B cell (primary cell): ENCODE measurements around the gene ZNF212. TPM values are rescaled to one million over a fixed set of nuclear protein-coding genes. Genes with fewer than 3 reads are reported as not detected.

Experiments
- ATAC-seq: fragments of 200-7000 bp; cut with Tn5 transposase; one replicate; pipeline ENCODE4 v1.10.0; 2021; ENCODE audit warnings: low read depth, mild to moderate bottlenecking, moderate number of reproducible peaks, moderate library complexity
- CTCF ChIA-PET: fragments of 350-600 bp; sonication (Branson Sonifier 250); formaldehyde crosslinking; loops from one replicate; lab custom pipeline; 2021; ENCODE audit warnings: antibody characterized with exemption, inconsistent platforms; lab: Charles Lee
- POLR2A ChIA-PET: fragments of 350-600 bp; sonication (Branson Sonifier 250); formaldehyde crosslinking; loops from one replicate; lab custom pipeline; 2021; ENCODE audit warnings: antibody characterized with exemption; lab: Charles Lee
- DNase-seq: peaks from one replicate; pipeline ENCODE4 v3.0.0; 2013
- H2AFZ ChIP-seq: 2 replicates; pipeline ENCODE4 v1.6.1; 2012; ENCODE audit warnings: mild to moderate bottlenecking, low read depth, low read length; ENCODE audit not compliant: insufficient read depth, poor library complexity, severe bottlenecking
- H3K27ac ChIP-seq, 2 donors: 1 replicate in 1 of 2; 2 replicates in 1 of 2; pipeline ENCODE4 v1.5.1; 2012 to 2013; ENCODE audit warnings: low read length in 2 of 2, mild to moderate bottlenecking in 2 of 2, moderate library complexity in 1 of 2
- H3K27me3 ChIP-seq, 4 experiments: fragments of 200-600 bp in 1 of 4; sonication (generic) in 1 of 4; replicated peaks in 1 of 4; 1 replicate in 2 of 4; 2 replicates in 2 of 4; pipeline versions ENCODE4 v1.6.1 to v1.7.0; 2013 to 2016; ENCODE audit warnings: low read length in 3 of 4, mild to moderate bottlenecking in 2 of 4, mixed read lengths in 1 of 4, moderate library complexity in 1 of 4; ENCODE audit not compliant: insufficient read depth in 4 of 4, control insufficient read depth in 3 of 4; ENCODE audit errors: control extremely low read depth in 1 of 4
- H3K36me3 ChIP-seq, 2 experiments: replicated peaks in 1 of 2; 1 replicate in 1 of 2; 2 replicates in 1 of 2; pipeline versions ENCODE4 v1.6.1 to v1.7.1; 2013; ENCODE audit warnings: low read length in 1 of 2; ENCODE audit not compliant: insufficient read depth in 2 of 2, control insufficient read depth in 1 of 2; ENCODE audit errors: control extremely low read depth in 1 of 2, extremely low read depth in 1 of 2
- H3K4me1 ChIP-seq, 2 donors: fragments of 200-600 bp in 1 of 2; sonication (generic) in 1 of 2; 1 replicate in 1 of 2; 2 replicates in 1 of 2; pipeline versions ENCODE4 v1.5.1 to v1.6.1; 2013 to 2017; ENCODE audit warnings: low read length in 2 of 2; ENCODE audit not compliant: control insufficient read depth in 2 of 2, insufficient read depth in 2 of 2
- H3K4me2 ChIP-seq: replicated peaks from 2 replicates; pipeline ENCODE3; 2012; ENCODE audit warnings: mild to moderate bottlenecking, low read depth, low read length; ENCODE audit not compliant: poor library complexity, severe bottlenecking
- H3K4me3 ChIP-seq, 5 experiments: fragments of 200-600 bp in 1 of 5; sonication (generic) in 1 of 5; 1 replicate in 3 of 5; 2 replicates in 2 of 5; pipeline versions ENCODE4 v1.5.1 to v1.7.0; 2011 to 2016; ENCODE audit warnings: low read length in 4 of 5, mild to moderate bottlenecking in 4 of 5, low read depth in 2 of 5, control low read depth in 1 of 5, moderate library complexity in 1 of 5; ENCODE audit not compliant: insufficient read depth in 1 of 5; ENCODE audit errors: control extremely low read depth in 1 of 5, extremely low read depth in 1 of 5
- H3K79me2 ChIP-seq: fragments of 200-600 bp; sonication (generic); one replicate; pipeline ENCODE4 v1.6.0; 2016; ENCODE audit warnings: low read length; ENCODE audit not compliant: control insufficient read depth, insufficient read depth
- H3K9ac ChIP-seq: fragments of 200-600 bp; sonication (generic); 2 replicates; pipeline ENCODE4 v1.6.1; 2017; ENCODE audit warnings: mild to moderate bottlenecking, low read length, moderate library complexity
- H3K9me3 ChIP-seq, 3 donors: one replicate each; pipeline versions ENCODE4 v1.6.1 to v1.7.1; 2013; ENCODE audit warnings: low read length in 2 of 3; ENCODE audit not compliant: control insufficient read depth in 2 of 3, insufficient read depth in 1 of 3; ENCODE audit errors: control extremely low read depth in 1 of 3
- H4K20me1 ChIP-seq: 2 replicates; pipeline ENCODE4 v1.6.0; 2012; ENCODE audit warnings: mild to moderate bottlenecking, low read length; ENCODE audit not compliant: insufficient read depth, control insufficient read depth, poor library complexity, severe bottlenecking
- H3K27ac Mint-ChIP-seq: one replicate; pipeline ENCODE4 v1.8.0; 2021; ENCODE audit warnings: mixed read lengths
- H3K27me3 Mint-ChIP-seq: one replicate; pipeline ENCODE4 v1.8.0; 2021; ENCODE audit warnings: mixed read lengths
- H3K4me1 Mint-ChIP-seq: one replicate; pipeline ENCODE4 v1.8.0; 2021; ENCODE audit warnings: mixed read lengths
- H3K4me3 Mint-ChIP-seq: one replicate; pipeline ENCODE4 v1.8.0; 2021; ENCODE audit warnings: mixed read lengths
- H3K9me3 Mint-ChIP-seq: one replicate; pipeline ENCODE4 v1.8.0; 2022; ENCODE audit warnings: mixed read lengths; ENCODE audit not compliant: insufficient read depth
- CTCF ChIP-seq: fragments of 200-600 bp; IDR thresholded peaks from one replicate; pipeline ENCODE4 v1.8.0; 2022; ENCODE audit warnings: antibody characterized with exemption, mild to moderate bottlenecking
- EZH2 ChIP-seq: IDR thresholded peaks from 2 replicates; pipeline ENCODE4 v1.6.1; 2012; ENCODE audit warnings: borderline replicate concordance, low read depth, mild to moderate bottlenecking, moderate library complexity, low read length; ENCODE audit not compliant: insufficient read depth, poor library complexity, severe bottlenecking
- WGBS: methylation state at CpG from one replicate; pipeline ENCODE4 v1.1.5; 2013; ENCODE audit warnings: missing lambda C conversion rate; ENCODE audit not compliant: insufficient coverage; 5-methylcytosine and 5-hydroxymethylcytosine counted together
- intact Hi-C: fragments of 100-400 bp; cut with micrococcal nuclease; formaldehyde crosslinking; loops from one replicate; pipeline ENCODE4 v1.10.0; 2022
- polyA plus RNA-seq: library from polyadenylated mRNA; depleted of rRNA; stranded (reverse); fragments of >200 nt; gene quantifications from 2 replicates; pipeline ENCODE4 v1.2.3, GENCODE V29; 2012
- total RNA-seq, 2 donors: library from RNA; stranded (reverse); fragments of 120-200 nt in 1 of 2; gene quantifications; 1 replicate in 1 of 2; 2 replicates in 1 of 2; pipeline versions ENCODE4 v1.2.3 to v1.2.4, GENCODE V29; 2013 to 2022

ZNF212 gene
- total and polyA plus RNA-seq, 2 donors (not counting 1 experiment from before 2014, with no cell fraction given): 8.1 to 22.5 TPM

- no peaks in the 10 kb centered on the region for H3K4me1 ChIP-seq
- no peak overlapping the region for H3K4me3 Mint-ChIP-seq
- ChIA-PET CTCF (no interaction called here), POLR2A (no interaction called here)
- H3K9ac ChIP-seq: no peak overlapping the region
- no peaks in the 10 kb centered on the region for H4K20me1 ChIP-seq
- H3K27me3 ChIP-seq: no peaks in the 10 kb centered on the region
- WGBS: 100% methylated on average over 7 of the region's 39 CpGs
- H2AFZ ChIP-seq: no peak overlapping the region
- DNase-seq: no peak
- no peak overlapping the region for H3K4me3 ChIP-seq
- peaks cover 0 to 13% of the 10 kb centered on the region in 2 experiments for H3K36me3 ChIP-seq
- H3K27me3 Mint-ChIP-seq: no peaks in the 10 kb centered on the region
- intact Hi-C loops: no loop called here
- no peaks in the 10 kb centered on the region for H3K79me2 ChIP-seq
- no peak overlapping the region for H3K27ac Mint-ChIP-seq
- no peaks in the 10 kb centered on the region for H3K4me1 Mint-ChIP-seq
- TF ChIP-seq EZH2: no peak
- TF ChIP-seq CTCF: no peak
- no peak overlapping the region for H3K4me2 ChIP-seq
- no peaks in the 10 kb centered on the region for H3K9me3 Mint-ChIP-seq
- H3K27ac ChIP-seq: no peak overlapping the region
- H3K9me3 ChIP-seq: peaks cover 0 to 14% (median 0%) of the 10 kb centered on the region in 3 donors
- no peak for ATAC-seq
Measured at GRCh38 chr7:149223761-149224160, 15.7 kb upstream of the ZNF212 start.

- no peak for DNase-seq
- Histone ChIP-seq H3K4me1 (no peaks in the 10 kb centered on the region), H3K36me3 (peaks cover 0 to 13% of the 10 kb centered on the region in 2 experiments), H3K79me2 (no peaks in the 10 kb centered on the region), H3K27ac (no peak overlapping the region), H3K27me3 (no peaks in the 10 kb centered on the region), H3K4me3 (no peak overlapping the region), H2AFZ (no peak overlapping the region), H4K20me1 (no peaks in the 10 kb centered on the region), H3K4me2 (no peak overlapping the region), H3K9me3 (peaks cover 0 to 14% (median 0%) of the 10 kb centered on the region in 3 donors), H3K9ac (no peak overlapping the region)
- ChIA-PET POLR2A (no interaction called here), CTCF (no interaction called here)
- no peak overlapping the region for H3K4me3 Mint-ChIP-seq
- H3K9me3 Mint-ChIP-seq: no peaks in the 10 kb centered on the region
- intact Hi-C loops: no loop called here
- H3K4me1 Mint-ChIP-seq: no peaks in the 10 kb centered on the region
- TF ChIP-seq CTCF (no peak), EZH2 (no peak)
- WGBS: 98% methylated on average over 37 of the region's 37 CpGs
- H3K27ac Mint-ChIP-seq: no peak overlapping the region
- ATAC-seq: no peak
- no peaks in the 10 kb centered on the region for H3K27me3 Mint-ChIP-seq
Measured at GRCh38 chr7:149224352-149224751, 15.1 kb upstream of the ZNF212 start.
